EH (cell line): ENCODE measurements around the gene GPBP1L1.
"Not testable (repeated sequence)": the region's sequence is repeated elsewhere in the genome, so short reads cannot be mapped to it uniquely, and the experiment has no call there.

Experiments
- DNase-seq: peaks from one replicate; pipeline ENCODE4 v3.0.0-alpha.2; 2015; ENCODE audit warnings: low read depth

The GPBP1L1 gene

DNA sequence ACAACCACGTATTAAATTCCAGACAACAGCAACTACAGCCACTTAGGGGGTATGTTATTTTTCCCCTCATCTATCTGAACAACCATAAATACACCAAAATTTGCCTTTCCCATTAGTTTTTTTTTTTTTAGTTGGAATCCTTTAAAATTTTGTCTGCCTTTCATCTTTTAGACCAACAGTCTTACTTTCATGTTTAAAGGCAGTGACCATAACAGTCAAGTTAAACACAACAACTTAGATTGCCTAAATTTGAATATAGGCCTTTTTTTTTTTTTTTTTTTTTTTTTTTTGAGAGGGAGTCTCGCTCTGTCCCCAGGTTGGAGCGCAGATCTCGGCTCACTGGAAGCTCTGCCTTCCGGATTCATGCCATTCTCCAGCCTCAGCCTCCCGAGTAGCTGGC is 3.4 kb downstream of the GPBP1L1 start:
- DNase-seq: no peak

DNA sequence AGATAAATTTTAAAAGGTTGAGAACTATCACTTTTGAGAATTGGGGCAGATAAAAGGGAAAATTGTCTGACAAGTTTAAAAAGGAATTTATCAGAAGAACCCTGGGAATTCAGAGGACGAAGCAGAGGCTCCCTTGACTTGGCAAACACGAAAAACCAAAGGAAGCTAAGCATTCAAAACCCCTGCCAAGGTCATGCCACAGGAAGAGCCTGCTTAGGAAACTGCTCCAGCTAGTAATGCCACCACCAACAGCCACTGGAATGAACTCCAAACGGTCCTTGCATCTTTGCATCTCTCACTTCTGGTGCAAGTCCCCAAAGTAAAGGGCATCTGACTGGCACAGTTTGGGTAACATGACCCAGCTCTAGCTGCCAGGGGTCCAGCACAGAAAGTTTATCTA is 7.2 kb downstream of the GPBP1L1 start:
- peak; percentile 44 for DNase-seq

DNA sequence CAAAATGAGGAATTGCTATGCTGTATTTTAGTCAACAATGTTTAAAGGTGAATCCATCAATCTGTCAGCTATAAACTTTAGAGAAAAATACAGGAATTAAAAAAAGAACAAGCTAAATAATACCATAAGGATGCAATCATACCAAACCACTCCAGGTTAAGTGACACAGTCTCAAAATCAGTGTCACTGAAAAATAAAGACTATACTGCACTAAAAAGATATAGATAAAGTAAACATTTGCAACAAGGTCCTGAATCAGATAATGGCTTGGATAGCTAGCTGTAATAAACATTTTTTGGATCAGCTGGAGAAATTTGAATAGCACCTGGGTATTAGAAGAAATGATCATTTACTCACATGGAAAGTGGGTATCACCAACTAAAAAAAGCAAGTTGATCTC is 7.8 kb downstream of the GPBP1L1 start:
- no peak for DNase-seq

DNA sequence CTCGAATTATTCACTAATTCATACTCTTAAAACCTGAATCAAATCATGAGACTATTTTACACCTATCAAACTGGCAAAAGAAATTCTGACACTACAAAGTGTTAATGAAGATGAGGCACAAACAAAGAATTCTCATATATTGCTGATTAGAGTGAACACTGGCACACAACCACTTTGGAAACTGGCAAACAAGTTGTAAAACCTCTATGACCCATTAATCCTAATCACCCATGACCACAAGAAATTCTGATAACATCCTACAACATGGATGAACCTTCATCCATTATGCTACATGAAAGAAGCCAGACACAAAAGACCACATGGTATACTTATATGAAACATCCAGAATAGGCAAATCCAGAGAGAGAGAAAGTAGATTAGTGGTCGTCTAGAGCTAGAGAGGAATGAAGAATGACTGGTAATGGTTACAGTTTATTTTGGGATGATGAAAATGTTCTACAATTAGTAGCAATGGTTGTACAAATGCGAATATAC is 8.5 kb downstream of the GPBP1L1 start:
- no peak for DNase-seq

DNA sequence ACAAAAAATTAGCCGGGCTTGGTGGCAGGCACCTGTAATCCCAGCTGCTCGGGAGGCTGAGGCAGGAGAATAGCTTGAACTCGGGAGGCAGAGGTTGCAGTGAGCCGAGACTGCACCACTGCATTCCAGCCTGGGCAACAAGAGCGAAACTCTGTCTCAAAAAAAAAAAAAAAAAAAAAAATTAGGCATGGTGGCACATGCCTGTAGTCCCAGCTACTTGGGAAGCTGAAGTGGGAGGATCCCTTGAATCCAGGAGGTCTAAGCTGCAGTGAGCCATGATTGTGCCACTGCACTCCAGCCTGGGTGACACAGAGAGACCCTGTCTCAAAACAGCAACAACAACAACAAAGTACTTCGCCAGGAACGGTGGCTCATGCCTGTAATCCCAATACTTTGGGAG is 9.8 kb downstream of the GPBP1L1 start:
- DNase-seq: not testable (repeated sequence)

DNA sequence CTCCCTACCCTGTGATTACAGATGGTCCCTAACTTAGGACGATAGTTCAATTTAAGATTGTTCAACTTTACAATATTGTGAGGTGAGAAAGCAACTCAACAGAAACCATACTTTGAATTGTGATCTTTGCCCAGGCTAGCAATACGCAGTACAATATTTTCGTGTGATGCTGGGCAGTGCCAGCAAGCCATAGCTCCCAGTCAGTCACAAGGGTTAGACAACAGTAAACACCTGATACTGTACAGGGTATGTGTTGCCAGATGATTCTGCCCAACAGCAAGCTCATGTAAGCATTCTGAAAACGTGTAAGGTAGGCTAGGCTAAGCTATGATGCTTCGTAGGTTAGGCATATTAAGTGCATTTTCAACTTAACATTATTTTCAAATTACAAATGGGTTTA is 11.9 kb downstream of the GPBP1L1 start:
- DNase-seq: no peak

DNA sequence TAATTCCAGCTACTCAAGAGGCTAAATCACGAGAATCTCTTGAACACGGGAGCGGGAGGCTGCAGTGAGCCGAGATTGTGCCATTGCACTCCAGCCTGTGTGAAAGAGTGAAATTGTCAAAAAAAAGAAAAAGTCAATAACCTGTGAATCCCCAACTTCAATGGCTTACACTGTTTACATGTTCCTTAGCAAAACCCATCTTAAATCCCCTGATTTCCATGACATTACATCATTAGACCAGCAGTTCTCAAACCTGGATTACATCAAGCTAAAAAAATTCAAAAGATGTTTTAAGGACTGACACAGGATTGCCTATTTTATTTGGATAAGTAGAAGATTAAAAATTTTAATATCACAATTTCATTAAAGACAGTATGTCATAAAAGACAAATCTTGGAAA is 12.4 kb downstream of the GPBP1L1 start:
- peak; percentile 36 for DNase-seq

DNA sequence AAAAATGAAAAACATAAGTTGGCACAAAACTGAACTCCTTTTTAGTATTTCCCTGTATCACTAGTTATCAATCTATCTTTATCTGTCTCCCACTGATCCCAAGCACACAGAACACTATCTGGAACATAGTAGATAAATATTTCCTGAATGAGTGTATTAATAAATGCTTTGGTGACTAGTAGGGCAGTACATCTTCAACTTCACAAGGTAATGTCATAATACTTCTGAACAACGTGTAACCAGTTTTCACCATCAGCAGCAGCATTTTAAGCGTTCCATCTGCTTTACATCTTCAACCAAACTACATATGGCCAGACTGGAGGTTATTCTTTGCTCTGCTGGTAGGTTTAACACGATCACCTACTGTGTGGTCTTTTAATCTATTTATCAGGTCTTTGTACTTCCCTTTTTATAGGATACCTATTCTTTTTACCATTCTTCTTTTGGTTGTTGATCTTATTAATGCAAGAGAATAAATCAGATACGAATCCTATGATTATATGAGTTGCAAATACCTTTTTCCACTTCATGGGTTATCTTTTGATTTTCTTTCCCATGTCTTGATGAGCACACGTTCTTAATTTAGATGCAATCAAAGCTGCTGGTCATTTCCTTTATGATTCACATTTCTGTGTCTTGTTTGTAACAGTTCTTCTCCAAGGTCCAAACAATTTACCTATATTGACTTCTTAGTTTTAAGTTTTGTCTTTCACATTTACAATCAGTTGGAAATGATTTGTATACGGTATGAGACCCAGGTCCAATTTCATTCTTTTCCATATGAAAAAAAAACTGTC is 16.3 kb downstream of the GPBP1L1 start:
- DNase-seq: peak; percentile 78

DNA sequence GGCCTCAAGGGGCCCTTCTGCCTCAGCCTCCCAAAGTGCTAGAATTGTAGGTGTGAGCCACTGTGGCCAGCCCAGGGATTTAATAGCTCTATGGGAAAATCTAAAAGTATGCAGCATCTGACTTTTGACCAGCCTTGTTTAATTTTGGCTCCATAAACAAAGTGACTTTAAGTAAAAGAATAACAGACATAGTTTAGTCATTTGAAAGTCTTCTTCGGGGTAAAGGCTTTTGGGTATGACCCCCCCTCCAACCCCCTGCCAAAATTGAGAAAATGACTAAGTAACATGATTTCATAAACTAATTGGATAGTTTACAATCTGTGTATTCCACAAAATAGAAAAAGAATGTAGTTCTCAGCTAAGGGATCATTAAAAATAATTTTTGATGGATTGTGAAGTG is 17.0 kb downstream of the GPBP1L1 start:
- peak; percentile 84 for DNase-seq

DNA sequence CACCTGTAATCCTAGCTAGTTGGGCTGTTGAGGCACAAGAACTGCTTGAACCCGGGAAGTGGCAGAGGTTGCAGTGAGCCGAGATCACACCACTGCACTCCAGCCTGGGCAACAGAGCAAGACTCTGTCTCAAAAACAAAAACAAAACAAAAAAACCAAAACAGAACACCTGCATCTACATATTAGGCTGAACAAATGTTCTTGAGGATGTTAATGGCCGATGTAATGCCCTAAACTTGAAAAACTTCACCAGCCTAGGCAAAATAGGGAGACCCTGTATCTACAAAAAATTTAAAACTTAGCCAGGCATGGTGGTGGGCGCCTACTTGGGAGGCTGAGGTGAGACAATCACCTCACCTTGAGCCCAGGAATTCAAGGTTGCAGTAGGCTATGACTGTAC is 17.8 kb downstream of the GPBP1L1 start:
- DNase-seq: no peak

DNA sequence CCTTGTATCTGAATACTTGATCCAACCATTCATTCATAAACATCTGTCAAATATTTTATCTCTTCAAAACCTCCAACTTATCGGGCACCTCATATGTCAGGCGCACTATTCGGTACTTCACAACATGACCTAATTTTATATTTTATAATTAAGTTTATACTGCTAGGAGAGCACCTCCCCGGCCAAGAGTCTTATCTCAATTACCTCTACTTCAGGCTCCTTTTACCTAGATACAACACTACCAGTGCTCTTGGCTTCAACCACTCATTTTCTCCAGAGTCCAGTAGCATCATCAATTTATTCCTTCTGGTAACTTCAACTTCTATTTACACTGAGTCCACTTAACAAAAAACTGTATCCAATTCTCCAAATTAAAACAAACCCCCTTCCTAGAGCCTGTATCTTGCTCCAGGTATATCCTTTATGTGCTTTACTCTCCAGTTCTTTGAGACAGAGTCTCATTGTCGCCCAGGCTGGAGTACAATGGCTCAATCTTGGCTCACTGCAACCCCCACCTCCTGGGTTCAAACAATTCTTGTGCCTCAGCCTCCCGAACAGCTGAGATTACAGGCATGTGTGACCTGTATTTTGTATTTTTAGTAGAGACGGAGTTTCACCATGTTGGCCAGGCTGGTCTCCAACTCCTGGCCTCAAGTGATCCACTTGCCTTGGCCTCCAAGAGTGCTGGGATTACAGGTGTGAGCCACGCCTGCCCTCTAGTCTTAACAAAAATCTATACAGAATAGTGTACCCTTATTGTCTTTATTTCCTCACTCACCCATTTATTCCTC is 18.8 kb downstream of the GPBP1L1 start:
- DNase-seq: no peak

DNA sequence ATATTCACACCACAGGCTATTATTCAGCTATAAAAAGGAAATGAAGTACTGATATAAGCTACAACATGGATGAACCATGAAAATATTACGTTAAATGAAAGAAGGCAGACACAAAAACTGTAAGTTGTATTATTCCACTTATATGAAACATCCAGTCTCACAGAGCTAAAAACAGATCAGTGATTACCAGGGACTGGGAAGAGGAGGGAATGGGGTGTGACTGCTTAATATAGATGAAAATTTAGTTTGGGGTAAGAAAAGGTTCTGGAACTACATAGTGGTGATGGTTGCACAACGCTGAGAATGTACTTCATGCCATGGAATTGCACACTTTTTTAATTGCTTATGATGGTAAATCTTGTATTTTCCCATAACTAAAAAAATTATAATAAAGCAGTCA is 19.5 kb downstream of the GPBP1L1 start:
- DNase-seq: no peak

DNA sequence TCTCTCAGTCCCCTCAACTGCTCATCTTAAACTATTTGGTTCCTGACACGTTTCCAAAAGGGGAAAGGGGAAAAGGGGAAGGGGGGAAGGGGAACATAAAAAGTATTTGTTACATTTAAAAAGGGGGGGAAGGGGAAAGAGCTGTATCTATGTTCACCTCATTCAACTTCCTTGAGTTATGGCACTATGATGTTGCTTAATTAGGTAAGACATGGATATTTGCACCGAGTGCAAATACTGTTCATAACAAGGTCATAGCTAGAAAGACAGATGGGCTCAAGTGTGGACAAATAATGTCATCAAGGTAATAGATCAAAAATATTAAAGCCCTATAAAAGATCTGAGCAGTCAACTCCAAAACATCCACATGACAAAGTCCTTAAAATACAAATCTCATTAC is 26.0 kb downstream of the GPBP1L1 start:
- no peak for DNase-seq

DNA sequence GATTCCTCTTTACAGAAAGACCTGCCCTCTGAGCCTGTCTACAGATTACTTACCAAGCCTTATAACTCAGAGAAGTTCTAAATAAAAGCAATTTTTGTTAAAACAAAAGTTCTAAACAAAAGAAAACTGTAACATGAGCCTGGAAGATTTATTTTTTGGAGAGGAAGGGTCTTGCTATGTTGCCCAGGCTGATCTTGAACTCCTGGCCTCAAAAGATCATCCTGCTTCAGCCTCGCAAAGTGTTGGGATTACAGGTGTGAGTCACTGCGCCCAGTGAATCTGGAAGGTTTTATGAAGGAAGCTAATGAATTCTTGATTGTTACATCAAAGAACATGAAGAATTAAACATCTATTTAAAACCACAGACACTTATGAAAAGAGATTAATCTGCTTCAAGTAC is 27.1 kb downstream of the GPBP1L1 start:
- DNase-seq: no peak

DNA sequence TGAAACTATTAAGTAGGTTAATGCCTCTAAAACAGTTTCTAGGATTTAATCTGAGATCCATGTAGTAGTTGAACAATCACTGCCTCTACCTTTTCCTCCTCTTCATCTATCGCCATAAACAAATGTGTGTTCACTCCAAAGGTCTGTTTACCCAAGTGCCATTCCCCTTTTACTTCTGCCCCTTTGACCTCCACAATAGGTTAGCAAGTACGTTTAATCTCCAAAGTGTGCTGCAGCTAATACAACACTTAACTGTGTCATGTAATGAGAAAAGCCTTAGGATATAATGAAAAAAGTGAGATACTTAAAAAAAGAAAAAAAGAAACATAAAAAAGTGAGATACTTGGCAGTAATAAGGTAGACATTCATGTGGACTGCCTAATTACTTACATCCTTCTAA is 28.2 kb downstream of the GPBP1L1 start:
- no peak for DNase-seq

DNA sequence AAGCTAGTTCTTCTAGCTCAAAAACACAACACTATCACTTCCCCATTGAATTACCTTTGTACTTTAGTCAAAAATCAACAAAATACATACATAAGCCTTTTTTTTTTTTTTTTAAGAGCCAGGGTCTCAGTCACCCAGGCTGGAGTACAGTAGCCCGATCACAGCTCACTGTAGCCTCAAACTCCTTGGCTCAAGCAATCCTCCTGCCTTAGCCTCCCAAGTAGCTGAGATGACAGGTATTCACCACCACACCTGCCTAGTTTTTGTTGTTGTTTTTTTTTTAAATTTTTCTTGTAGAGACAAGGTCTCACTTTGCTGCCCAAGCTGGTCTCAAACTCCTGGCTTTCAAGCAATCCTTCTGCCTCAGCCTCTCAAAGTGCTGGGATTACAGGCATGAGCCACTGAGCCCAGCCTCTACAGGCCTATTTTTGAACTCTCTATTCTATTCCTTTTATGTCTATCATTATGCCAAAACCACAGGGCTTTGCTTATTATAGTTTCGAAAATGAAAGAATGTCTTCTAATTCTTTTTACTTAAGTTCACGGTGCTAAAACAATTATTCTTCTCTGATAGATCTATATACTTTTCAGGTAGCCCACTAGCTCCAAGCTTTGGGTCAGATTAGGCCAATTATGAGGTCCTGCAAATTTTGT is 29.6 kb downstream of the GPBP1L1 start:
- no peak for DNase-seq

DNA sequence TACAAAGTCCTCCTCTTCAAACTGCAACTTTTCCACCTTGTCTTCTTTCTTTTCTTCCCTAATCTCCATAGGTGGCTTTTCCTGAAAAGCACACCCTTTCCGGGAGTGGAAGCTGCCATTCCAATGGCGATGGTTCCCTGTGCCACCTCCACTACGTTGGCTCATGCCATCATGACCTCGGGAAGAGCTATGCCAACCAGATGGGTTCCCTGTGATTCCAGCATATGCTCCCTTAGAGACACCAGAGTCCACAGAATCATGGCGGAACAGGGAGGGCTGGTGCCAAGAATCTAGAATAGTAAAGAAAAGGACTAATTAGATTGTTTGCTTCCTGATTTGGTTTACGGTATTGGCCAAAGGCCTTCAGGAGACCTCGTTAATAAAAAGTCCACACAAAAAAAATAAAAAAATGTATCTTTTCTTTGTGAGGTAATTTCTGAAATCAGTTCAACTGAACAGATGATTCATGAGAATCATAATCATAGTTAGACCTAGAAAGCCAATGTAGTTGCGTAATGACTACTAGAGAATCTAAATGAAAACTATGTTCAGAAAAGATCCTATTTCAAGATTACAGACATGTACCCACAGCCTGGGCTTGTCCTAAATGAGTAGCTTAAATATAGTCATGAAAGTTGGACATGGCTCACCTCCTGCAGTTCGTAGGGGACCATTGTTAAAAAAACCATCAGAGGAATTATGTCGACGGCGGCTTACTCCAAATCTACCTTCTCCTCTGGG is 31.6 kb downstream of the GPBP1L1 start:
- DNase-seq: peak; percentile 44

DNA sequence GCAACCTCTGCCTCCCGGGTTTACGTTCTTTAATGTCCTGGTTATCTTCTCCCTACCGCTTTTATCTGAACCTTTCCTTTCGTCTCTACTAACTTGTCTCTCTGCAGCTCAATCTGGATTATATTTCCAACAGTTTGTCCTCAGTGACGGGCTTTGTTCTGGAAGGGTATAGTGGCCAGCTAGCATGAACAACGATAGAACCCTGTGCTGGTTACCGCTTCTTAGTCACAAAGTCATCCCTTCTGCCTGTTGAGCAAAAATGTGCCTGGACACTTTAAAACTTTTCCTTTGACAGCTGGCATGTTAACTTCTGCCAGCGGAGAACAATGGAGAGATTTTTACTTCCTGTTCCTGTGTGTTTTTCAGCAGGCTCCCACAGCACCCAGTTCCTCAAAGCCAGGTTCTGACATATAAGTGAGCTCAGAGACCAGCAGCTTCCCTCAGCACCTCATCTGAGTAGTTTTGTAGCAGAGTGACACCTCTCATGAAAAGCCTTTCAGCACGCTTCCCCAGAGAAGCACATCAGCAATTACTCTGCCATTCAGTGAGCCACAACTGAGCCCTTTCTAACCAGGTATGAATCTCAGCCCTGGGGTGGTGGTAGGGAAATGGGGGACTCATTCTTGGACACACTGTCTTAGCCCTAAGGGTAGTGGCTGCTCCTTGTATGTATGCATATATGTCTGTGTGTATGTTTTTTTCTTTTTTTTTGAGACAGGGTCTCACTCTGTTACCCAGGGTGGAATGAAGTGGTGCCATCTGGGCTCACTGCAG is 38.9 kb downstream of the GPBP1L1 start:
- DNase-seq: no peak

DNA sequence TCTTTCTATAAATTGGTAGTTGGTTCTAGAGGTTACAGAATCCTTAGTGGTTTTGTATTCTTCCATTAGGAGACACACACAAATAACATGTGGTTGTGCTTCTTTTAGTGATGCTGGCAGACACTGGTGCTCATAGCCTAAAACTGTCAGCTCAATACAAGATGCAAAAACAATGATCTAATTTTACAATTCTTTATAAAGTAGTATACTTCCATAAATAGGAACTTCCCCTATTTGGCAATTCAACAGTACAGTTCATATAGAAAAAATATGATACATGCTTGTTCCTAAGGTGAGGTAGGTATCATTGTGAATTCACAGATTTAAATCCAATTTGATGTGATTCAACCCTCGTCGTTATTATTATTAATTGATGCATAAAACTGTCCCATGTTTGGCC is 41.7 kb downstream of the GPBP1L1 start:
- DNase-seq: no peak

DNA sequence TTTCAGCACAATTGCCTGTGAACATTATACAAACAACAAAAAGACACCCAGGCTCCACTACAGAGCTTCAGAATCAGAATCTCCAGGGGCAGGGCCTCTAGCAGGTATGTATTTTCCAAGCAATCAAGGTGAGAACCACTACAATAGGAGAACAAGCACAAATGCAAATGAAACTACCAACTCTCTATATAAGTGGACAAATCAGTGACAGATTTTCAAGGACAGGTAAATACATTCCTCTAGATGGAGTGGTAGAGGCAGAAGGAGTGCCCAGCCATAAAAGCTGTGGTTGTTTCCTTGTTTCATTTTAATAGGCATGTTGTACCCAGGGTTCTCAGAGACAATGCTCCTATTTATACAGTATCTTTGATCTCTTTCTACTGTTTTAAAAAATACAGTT is 42.4 kb downstream of the GPBP1L1 start:
- DNase-seq: no peak

DNA sequence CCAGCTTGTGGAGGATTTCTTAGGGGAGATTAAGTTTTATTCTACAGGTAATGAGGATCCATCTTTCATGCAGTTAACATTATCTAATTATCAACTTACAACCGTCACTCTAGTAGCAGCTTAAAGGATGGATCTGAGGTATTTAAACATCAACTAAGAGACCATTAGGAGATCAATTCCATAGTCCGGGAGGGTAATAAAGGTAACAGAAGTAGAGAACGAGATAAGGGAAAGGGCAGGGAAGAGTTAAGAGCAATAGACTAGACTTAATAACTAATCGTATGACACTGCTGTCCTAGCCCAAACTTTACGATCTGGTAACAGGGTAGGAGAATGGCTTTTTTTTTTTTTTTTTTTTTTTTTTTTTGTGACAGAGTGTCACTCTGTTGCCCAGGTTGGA is 43.0 kb downstream of the GPBP1L1 start:
- no peak for DNase-seq
